SU-DHL-6 (cell line): ENCODE results near the gene PDE2A.

Source experiments
- H2AFZ ChIP-seq: fragments of 200-600 bp; sonication (generic); 2 replicates; pipeline ENCODE4 v1.6.1; 2014; ENCODE audit warnings: low read depth, mild to moderate bottlenecking, moderate library complexity, mixed read lengths, antibody characterized with exemption, low read length; ENCODE audit not compliant: severe bottlenecking
- H3F3A ChIP-seq: fragments of 200-600 bp; shearing (Covaris generic); 2 replicates; pipeline ENCODE4 v1.6.0; 2016; ENCODE audit warnings: antibody characterized with exemption, mild to moderate bottlenecking; ENCODE audit not compliant: insufficient read depth
- H3K27ac ChIP-seq: fragments of 200-600 bp; sonication (generic); 2 replicates; pipeline ENCODE4 v1.5.1; 2016; ENCODE audit warnings: low read depth, mild to moderate bottlenecking, low read length, moderate library complexity, mixed read lengths
- H3K27me3 ChIP-seq: fragments of 200-600 bp; sonication (generic), shearing (Covaris generic); 2 replicates; pipeline ENCODE4 v1.6.0; 2014; ENCODE audit warnings: mild to moderate bottlenecking, low read length
- H3K36me3 ChIP-seq: fragments of 200-600 bp; sonication (generic); 2 replicates; pipeline ENCODE4 v1.6.1; 2014; ENCODE audit warnings: mild to moderate bottlenecking, low read length, mixed read lengths
- H3K4me2 ChIP-seq: fragments of 300-600, 200-600 bp; shearing (Covaris generic), sonication (generic); 2 replicates; pipeline ENCODE4 v1.6.0; 2014; ENCODE audit warnings: low read length, low read depth, mild to moderate bottlenecking; ENCODE audit not compliant: poor library complexity, severe bottlenecking
- H3K4me3 ChIP-seq: fragments of 200-600 bp; sonication (generic); 2 replicates; pipeline ENCODE4 v1.5.1; 2014; ENCODE audit warnings: antibody characterized with exemption, low read length, mild to moderate bottlenecking, mixed read lengths; ENCODE audit not compliant: insufficient read depth, poor library complexity, severe bottlenecking
- H3K79me2 ChIP-seq: fragments of 200-600 bp; sonication (generic); 2 replicates; pipeline ENCODE4 v1.6.1; 2014; ENCODE audit warnings: mild to moderate bottlenecking, low read length, moderate library complexity; ENCODE audit not compliant: insufficient read depth
- H3K9ac ChIP-seq: fragments of 200-600 bp; sonication (generic); 2 replicates; pipeline ENCODE4 v1.7.0; 2014; ENCODE audit warnings: mild to moderate bottlenecking, low read length
- H3K9me2 ChIP-seq: fragments of 200-600 bp; sonication (generic); replicated peaks from 2 replicates; pipeline ENCODE4 v1.6.1; 2014; ENCODE audit warnings: low read length; ENCODE audit not compliant: insufficient read depth
- H3K9me3 ChIP-seq: fragments of 200-600 bp; sonication (generic); 2 replicates; pipeline ENCODE4 v1.6.1; 2014; ENCODE audit warnings: low read length, mixed read lengths; ENCODE audit not compliant: insufficient read depth
- H4K20me1 ChIP-seq: fragments of 200-600 bp; sonication (generic); 2 replicates; pipeline ENCODE4 v1.6.1; 2014; ENCODE audit warnings: low read depth, mild to moderate bottlenecking, antibody characterized with exemption, low read length, moderate library complexity, mixed read lengths
- EZH2phosphoT487 ChIP-seq: fragments of 200-600 bp; sonication (generic), shearing (Covaris generic); conservative IDR thresholded peaks from 2 replicates; pipeline ENCODE4 v1.6.1; 2018; ENCODE audit warnings: mild to moderate bottlenecking, antibody characterized with exemption, low read length, moderate library complexity, mixed read lengths
- TF ChIP-seq, protein P1 (sequence below): fragments of 200-600 bp; sonication (generic); IDR thresholded peaks from one replicate; pipeline ENCODE4 v1.5.1; 2017; ENCODE audit warnings: antibody characterized with exemption, mild to moderate bottlenecking, low read length, moderate library complexity; ENCODE audit not compliant: insufficient read depth, poor library complexity, severe bottlenecking

PDE2A gene

DNA sequence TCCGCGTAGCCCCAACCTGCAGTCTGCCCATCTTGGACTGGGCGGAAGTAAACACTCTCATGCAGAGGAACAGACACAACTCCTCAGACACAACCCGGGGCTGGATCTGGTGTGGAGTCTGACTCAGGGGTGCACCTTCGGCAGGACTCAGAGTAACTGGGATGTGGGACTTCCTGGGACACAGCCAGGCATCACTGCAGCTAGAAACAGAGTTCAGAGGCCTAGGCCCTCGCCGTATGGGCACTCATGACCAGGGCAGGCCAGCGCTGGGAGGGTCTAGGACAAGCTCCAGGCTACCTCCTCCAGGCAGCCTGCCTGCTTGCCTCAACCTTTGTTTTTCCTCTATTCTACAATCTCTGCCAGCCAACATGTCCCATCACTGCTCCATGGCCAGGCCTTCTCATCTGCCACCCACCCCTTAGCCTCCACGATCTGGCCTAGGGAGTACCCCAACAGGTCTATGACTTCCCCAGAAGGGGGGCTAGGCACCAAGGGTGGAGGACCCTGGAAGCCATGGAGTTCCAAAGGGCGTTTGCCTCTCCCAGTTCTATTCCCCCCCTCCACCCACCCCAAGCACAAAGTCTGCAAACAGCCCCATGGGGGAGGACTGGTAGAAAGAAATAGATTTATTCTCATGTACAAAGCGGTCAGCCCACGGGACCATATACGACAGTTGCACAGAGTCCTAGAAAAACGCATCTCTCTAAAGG lies 98.5 kb downstream of the PDE2A start:
- H4K20me1 ChIP-seq, result no peaks in the 10 kb centered on the region
- no peaks in the 10 kb centered on the region for H3K9me2 ChIP-seq
- H3K79me2 ChIP-seq, result no peaks in the 10 kb centered on the region
- TF ChIP-seq EZH2phosphoT487, result no peak
- TF ChIP-seq, protein P1, sequence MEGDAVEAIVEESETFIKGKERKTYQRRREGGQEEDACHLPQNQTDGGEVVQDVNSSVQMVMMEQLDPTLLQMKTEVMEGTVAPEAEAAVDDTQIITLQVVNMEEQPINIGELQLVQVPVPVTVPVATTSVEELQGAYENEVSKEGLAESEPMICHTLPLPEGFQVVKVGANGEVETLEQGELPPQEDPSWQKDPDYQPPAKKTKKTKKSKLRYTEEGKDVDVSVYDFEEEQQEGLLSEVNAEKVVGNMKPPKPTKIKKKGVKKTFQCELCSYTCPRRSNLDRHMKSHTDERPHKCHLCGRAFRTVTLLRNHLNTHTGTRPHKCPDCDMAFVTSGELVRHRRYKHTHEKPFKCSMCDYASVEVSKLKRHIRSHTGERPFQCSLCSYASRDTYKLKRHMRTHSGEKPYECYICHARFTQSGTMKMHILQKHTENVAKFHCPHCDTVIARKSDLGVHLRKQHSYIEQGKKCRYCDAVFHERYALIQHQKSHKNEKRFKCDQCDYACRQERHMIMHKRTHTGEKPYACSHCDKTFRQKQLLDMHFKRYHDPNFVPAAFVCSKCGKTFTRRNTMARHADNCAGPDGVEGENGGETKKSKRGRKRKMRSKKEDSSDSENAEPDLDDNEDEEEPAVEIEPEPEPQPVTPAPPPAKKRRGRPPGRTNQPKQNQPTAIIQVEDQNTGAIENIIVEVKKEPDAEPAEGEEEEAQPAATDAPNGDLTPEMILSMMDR, result no peak
- no peaks in the 10 kb centered on the region for H3K27me3 ChIP-seq
- H3F3A ChIP-seq, result no peaks in the 10 kb centered on the region
- H3K9ac ChIP-seq, result no peak overlapping the region
- H3K4me2 ChIP-seq, result no peak overlapping the region
- no peaks in the 10 kb centered on the region for H3K36me3 ChIP-seq
- H3K27ac ChIP-seq, result no peak overlapping the region
- H3K4me3 ChIP-seq, result no peak overlapping the region
- H2AFZ ChIP-seq, result no peak overlapping the region
- no peaks in the 10 kb centered on the region for H3K9me3 ChIP-seq

DNA sequence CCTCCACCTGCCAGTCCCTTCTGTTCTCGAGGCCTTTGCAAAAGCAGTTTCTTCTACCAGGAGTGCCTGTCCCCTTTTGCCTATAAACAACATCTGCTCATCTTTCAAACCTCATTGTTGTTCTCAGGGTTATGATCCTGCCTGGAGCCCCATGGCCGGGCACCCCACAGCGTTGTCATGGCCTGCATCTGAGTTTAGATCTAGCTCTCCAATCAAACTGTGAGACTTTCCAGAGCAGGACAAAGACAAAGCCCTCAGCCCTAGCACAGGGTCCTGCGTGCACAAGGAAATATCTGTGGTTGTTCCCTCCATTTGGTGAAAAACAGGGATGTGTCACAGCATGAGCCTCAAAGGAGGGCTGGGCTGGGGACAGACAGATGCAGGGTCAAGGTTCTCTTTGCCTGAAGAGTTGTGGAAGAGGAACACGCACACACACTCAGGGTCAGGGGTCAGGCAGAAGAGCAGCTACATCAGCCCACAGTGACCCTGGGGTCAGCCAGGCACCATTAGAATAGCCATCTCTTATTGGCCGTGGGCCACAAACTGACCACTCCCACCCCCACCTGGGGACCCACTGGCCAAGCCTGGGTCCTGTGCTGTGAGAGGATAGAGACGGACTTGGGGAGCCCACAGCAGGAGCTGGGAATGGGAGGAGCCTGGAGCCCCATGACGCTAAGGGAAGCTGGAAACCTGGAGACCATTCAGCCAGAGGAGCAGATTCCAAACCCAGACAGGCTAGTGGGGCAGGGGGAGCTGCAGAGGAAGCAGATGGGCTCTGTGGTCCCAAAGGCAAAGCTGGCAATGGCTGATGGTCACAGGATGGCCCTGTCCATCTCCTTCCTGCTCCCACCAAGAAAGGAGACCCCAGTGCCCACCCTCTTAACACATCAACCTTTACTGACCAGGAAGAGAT lies 99.4 kb downstream of the PDE2A start:
- no peak overlapping the region for H2AFZ ChIP-seq
- H3K9me3 ChIP-seq, result no peaks in the 10 kb centered on the region
- H4K20me1 ChIP-seq, result no peaks in the 10 kb centered on the region
- H3K9me2 ChIP-seq, result no peaks in the 10 kb centered on the region
- H3K36me3 ChIP-seq, result no peaks in the 10 kb centered on the region
- H3K27ac ChIP-seq, result no peak overlapping the region
- no peaks in the 10 kb centered on the region for H3K27me3 ChIP-seq
- H3K9ac ChIP-seq, result no peak overlapping the region
- no peak overlapping the region for H3K4me2 ChIP-seq
- H3F3A ChIP-seq, result no peaks in the 10 kb centered on the region
- no peak for TF ChIP-seq EZH2phosphoT487
- TF ChIP-seq, protein P1, result no peak
- no peaks in the 10 kb centered on the region for H3K79me2 ChIP-seq
- no peak overlapping the region for H3K4me3 ChIP-seq

DNA sequence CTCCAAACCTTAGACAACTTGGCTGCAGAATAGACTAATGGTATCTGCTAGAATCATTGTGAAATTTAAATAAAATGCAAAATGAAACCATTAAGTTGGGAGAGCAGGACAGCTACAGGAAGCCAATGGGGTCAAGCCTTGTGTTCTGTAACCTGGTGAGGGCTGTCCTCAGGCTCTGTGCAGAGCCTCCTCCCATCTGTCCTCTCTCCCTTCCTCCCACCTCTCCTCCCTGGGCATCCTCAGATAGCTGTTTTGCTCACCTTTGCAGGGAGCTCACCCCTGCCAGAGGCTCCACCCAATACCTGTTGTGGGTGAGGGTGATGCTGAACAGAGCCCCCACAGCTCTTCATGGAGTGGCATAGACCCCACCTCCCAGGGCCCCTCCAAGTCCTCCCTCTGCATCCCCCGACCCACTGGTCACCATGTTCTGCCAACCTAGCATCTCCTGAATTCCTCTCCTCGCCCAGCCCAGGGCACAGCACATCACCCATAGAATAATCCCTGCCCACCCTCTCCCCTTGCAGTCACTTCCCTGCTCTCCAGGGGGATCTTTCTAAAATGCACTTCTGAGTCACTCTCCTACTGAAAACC lies 100.3 kb downstream of the PDE2A start:
- H2AFZ ChIP-seq, result no peak overlapping the region
- H3K27ac ChIP-seq, result no peak overlapping the region
- H3K4me2 ChIP-seq, result no peak overlapping the region
- H3K4me3 ChIP-seq, result no peak overlapping the region
- no peaks in the 10 kb centered on the region for H3K79me2 ChIP-seq
- no peaks in the 10 kb centered on the region for H3K36me3 ChIP-seq
- no peaks in the 10 kb centered on the region for H3K9me2 ChIP-seq
- H4K20me1 ChIP-seq, result no peaks in the 10 kb centered on the region
- no peaks in the 10 kb centered on the region for H3K9me3 ChIP-seq
- TF ChIP-seq, protein P1, result no peak
- TF ChIP-seq EZH2phosphoT487, result no peak
- no peaks in the 10 kb centered on the region for H3F3A ChIP-seq
- H3K9ac ChIP-seq, result no peak overlapping the region
- H3K27me3 ChIP-seq, result no peaks in the 10 kb centered on the region
